ENCODE measurements around the gene BMP8A.

DNA sequence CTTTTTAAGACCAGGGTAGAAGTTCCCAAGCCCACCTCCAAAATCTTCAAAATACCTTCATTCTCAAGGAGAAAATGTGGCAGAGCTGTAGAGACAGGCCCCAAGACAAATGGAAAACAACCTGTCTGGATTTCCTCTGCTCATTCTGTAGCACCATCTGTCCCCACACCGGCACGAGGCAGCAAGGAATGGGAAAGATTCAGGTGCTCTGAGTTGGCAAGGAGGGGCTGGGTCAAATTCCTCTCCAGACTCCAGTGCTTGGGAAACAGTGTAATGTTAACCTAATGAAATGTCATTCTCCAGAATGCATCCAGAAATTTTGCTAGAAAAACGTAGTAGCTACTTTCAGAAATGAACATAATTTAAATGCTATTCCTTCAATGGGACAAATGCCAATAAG lies 75.9 kb downstream of the BMP8A start:
- TF ChIP-seq, protein P1, sequence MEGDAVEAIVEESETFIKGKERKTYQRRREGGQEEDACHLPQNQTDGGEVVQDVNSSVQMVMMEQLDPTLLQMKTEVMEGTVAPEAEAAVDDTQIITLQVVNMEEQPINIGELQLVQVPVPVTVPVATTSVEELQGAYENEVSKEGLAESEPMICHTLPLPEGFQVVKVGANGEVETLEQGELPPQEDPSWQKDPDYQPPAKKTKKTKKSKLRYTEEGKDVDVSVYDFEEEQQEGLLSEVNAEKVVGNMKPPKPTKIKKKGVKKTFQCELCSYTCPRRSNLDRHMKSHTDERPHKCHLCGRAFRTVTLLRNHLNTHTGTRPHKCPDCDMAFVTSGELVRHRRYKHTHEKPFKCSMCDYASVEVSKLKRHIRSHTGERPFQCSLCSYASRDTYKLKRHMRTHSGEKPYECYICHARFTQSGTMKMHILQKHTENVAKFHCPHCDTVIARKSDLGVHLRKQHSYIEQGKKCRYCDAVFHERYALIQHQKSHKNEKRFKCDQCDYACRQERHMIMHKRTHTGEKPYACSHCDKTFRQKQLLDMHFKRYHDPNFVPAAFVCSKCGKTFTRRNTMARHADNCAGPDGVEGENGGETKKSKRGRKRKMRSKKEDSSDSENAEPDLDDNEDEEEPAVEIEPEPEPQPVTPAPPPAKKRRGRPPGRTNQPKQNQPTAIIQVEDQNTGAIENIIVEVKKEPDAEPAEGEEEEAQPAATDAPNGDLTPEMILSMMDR (IDR thresholded peaks at IDR 0.05): no peak
- no peak for TF ChIP-seq POLR2AphosphoS5 (IDR thresholded peaks at IDR 0.05)
- no peak for TF ChIP-seq POLR2A (IDR thresholded peaks at IDR 0.05)
